Measurements from ENCODE around the gene AJM1.
"Not testable (repeated sequence)": the region's sequence is repeated elsewhere in the genome, so short reads cannot be mapped to it uniquely, and the experiment has no call there.

AJM1 gene

DNA sequence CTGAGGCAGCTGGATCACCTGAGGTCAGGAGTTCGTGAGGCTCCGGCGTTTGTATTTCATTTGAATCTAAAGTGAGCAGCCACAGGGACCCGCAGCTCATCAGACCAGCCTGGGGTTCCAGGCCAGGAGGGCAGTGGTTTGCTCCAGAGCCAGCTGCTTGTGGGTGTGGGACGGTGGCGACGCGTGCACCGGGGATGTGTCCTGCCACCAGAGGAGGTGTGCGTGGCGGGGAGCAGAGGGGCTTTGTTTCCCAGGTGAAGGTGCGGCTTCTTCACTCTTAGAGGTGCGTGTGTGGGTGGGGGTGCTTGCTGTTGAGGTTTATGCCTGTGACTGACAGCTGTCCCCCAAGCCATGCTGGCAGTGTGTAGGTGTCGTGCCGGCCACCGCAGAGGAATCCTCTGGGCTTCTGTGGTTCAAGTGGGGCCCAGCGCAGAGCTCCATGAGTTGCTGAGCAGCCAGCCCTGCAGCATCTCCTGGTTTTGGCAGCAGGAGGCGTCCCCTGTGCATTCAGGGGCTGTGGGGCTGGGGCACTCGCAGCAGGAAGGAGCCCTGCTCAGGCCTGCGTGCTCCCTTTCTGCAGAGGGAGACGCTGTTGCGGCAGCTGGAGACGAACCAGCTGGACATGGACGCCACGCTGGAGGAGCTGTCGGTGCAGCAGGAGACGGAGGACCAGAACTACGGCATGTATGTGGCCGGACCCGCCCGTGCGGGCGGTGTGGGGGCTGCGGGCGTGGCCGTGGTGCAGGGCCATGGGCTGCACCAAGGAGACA lies 6.9 kb upstream of the AJM1 start:
- 97 to 98% methylated on average over 34 to 35 of the region's 36 CpGs for WGBS, 2 experiments (ENCODE audit: insufficient coverage in 2 of 2)
- Histone ChIP-seq H3K36me3 (ENCODE audit: control insufficient read depth, insufficient read depth, low read length) (peaks cover 57% of the 10 kb centered on the region), H3K4me1 (ENCODE audit: control insufficient read depth, insufficient read depth, low read length, poor library complexity, severe bottlenecking) (no peaks in the 10 kb centered on the region), H3K27ac (ENCODE audit: low read depth, low read length, severe bottlenecking) (no peak overlapping the region), H3K9me3 (ENCODE audit: control insufficient read depth, low read length) (no peaks in the 10 kb centered on the region), H3K4me3 (ENCODE audit: extremely low read depth, insufficient read depth, low read length, poor library complexity, severe bottlenecking) (no peak overlapping the region)

DNA sequence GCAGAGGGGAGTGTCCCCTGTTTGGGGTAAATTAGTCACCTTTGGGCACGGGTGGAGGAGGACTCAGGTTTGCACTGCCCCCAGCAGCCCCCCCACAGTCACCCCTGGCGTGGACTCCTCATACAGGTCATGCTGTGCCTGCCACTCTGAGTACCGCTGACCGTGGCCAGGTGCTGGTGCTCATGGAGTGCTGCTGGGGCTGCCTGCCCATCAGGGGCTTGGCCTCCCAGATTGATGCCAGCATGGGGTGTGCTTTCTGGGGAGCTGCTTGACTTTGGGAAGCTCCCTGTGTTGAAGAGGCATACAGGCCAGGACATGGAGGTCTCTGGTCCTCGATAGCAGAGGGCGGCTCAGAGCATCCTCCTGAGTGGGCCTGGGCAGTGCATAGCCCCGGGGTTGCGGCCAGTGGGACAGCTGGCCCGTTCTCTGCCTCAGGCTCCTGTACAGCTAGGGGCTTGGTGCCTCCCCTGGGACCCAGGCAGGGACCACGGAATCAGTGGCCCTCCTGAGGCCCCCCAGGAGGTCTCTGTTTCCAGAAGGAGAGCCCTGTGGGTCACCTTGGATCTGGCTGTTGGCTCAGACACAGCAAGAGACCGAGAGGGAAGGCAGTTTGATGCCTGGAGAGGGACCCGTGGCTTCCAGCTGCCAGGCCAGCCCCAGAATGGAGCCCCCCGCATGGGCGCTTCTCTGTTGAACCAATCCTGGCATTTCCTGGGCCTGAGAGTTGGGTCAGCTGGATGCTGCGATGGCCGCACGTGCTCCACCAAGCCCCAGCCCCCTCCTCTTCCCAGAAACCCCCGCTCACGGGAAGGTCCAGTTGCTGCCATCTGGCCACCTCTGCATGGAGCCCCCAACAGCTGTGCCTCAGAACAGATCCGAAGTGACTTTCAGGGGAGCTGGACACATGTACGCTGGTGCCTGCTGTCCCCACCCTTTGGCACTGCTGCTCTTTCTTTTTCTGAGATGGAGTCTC lies 6.1 kb upstream of the AJM1 start:
- Histone ChIP-seq H3K4me3 (ENCODE audit: extremely low read depth, insufficient read depth, low read length, poor library complexity, severe bottlenecking) (no peak overlapping the region), H3K36me3 (ENCODE audit: control insufficient read depth, insufficient read depth, low read length) (peaks cover 48% of the 10 kb centered on the region), H3K4me1 (ENCODE audit: control insufficient read depth, insufficient read depth, low read length, poor library complexity, severe bottlenecking) (peaks cover 5% of the 10 kb centered on the region), H3K27ac (ENCODE audit: low read depth, low read length, severe bottlenecking) (no peak overlapping the region), H3K9me3 (ENCODE audit: control insufficient read depth, low read length) (no peaks in the 10 kb centered on the region)
- WGBS, 2 experiments (ENCODE audit: insufficient coverage in 2 of 2): 90 to 94% methylated on average over 20 to 21 of the region's 21 CpGs

DNA sequence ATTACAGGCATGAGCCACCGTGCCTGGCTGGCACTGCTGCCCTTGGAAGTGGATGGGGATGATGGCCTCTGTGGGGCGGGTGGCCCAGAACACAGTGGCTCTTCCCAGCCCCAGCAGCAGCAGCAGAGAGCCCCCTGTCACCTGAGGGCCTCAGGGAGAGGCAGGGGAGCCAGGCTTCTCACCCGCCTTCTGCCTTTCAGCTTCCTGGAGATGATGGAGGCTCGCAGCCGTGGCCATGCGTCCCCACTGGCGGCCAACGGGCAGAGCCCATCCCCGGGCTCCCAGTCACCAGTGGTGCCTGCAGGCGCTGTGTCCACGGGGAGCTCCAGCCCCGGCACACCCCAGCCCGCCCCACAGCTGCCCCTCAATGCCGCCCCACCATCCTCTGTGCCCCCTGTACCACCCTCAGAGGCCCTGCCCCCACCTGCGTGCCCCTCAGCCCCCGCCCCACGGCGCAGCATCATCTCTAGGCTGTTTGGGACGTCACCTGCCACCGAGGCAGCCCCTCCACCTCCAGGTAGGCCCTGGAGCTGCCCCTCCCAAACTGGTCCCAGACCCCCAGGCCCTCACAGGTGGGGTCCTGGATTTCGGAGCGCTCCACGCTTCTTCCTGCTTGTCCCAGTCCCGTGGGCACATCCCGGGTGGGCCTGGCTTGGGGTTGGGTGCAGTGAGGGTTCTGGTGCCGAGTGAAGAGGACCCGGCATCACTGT lies 5.0 kb upstream of the AJM1 start:
- no peaks in the 10 kb centered on the region for H3K9me3 ChIP-seq (ENCODE audit: control insufficient read depth, low read length)
- no peak overlapping the region for H3K4me3 ChIP-seq (ENCODE audit: extremely low read depth, insufficient read depth, low read length, poor library complexity, severe bottlenecking)
- 94 to 98% methylated on average over 10 to 15 of the region's 27 CpGs for WGBS, 2 experiments (ENCODE audit: insufficient coverage in 2 of 2)
- H3K27ac ChIP-seq (ENCODE audit: low read depth, low read length, severe bottlenecking): no peak overlapping the region
- H3K36me3 ChIP-seq (ENCODE audit: control insufficient read depth, insufficient read depth, low read length): peaks cover 37% of the 10 kb centered on the region
- peaks cover 14% of the 10 kb centered on the region for H3K4me1 ChIP-seq (ENCODE audit: control insufficient read depth, insufficient read depth, low read length, poor library complexity, severe bottlenecking)

DNA sequence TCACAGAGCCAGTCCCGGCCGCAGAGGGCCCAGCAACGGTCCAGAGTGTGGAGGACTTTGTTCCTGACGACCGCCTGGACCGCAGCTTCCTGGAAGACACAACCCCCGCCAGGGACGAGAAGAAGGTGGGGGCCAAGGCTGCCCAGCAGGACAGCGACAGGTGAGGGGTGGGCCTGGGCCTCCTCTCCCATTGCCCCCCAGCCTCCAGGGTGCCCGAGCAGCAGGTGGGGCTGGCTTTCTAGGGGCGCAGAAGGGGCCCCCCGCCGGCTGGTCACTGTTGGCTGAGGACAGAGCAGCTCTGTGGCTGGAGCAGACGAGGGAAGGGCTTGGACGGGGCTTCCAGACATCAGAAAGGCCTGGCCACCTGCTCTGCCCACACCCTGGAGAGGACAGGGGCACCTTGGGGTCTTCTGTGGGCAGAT lies 4.4 kb upstream of the AJM1 start:
- H3K27ac ChIP-seq (ENCODE audit: low read depth, low read length, severe bottlenecking); H3K9me3 ChIP-seq (ENCODE audit: control insufficient read depth, low read length); H3K4me3 ChIP-seq (ENCODE audit: extremely low read depth, insufficient read depth, low read length, poor library complexity, severe bottlenecking): not testable (repeated sequence)
- H3K4me1 ChIP-seq (ENCODE audit: control insufficient read depth, insufficient read depth, low read length, poor library complexity, severe bottlenecking): peaks cover 14% of the 10 kb centered on the region
- H3K36me3 ChIP-seq (ENCODE audit: control insufficient read depth, insufficient read depth, low read length): peaks cover 32% of the 10 kb centered on the region
- WGBS, 2 experiments (ENCODE audit: insufficient coverage in 2 of 2): 95 to 100% methylated on average over 9 to 15 of the region's 15 CpGs

DNA sequence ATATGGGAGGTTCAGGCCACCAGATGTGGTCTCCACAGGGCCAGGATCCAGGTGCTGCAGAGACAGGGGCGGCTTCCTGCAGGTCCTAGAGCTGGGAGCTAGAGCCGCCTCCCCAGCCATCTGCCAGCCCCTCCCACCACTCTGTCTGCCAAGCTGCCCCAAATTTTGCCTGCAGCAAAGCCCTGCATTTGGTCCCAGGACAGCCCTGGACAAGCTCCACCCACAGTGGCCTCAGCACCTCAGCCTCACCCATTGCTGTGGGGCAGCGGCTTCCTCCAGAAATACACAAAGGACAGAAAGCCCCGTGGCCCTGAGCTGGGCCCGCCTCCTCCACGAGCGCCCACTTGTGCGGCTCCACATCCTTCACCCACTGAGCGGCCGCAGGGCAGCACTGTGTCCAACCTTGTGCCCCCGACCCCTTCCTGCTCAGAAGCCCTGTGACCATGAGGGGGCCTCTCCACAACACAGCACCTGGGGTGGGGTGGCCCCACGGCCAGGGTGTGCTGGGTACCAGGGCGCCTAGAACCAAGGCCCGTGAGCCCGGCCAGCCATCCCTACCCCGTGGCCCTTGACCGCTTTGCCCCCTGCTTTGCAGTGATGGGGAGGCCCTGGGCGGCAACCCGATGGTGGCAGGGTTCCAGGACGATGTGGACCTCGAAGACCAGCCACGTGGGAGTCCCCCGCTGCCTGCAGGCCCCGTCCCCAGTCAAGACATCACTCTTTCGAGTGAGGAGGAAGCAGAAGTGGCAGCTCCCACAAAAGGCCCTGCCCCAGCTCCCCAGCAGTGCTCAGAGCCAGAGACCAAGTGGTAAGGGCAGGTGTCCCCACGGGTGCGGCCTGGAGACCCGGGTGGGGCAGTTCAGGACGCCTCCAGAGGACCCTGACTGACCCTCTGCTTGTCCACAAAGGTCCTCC lies 3.7 kb upstream of the AJM1 start:
- 92 to 93% methylated on average over 21 to 24 of the region's 29 CpGs for WGBS, 2 experiments (ENCODE audit: insufficient coverage in 2 of 2)
- Histone ChIP-seq H3K9me3 (ENCODE audit: control insufficient read depth, low read length) (no peaks in the 10 kb centered on the region), H3K36me3 (ENCODE audit: control insufficient read depth, insufficient read depth, low read length) (peaks cover 30% of the 10 kb centered on the region), H3K4me3 (ENCODE audit: extremely low read depth, insufficient read depth, low read length, poor library complexity, severe bottlenecking) (no peak overlapping the region), H3K27ac (ENCODE audit: low read depth, low read length, severe bottlenecking) (no peak overlapping the region), H3K4me1 (ENCODE audit: control insufficient read depth, insufficient read depth, low read length, poor library complexity, severe bottlenecking) (peaks cover 19% of the 10 kb centered on the region)

DNA sequence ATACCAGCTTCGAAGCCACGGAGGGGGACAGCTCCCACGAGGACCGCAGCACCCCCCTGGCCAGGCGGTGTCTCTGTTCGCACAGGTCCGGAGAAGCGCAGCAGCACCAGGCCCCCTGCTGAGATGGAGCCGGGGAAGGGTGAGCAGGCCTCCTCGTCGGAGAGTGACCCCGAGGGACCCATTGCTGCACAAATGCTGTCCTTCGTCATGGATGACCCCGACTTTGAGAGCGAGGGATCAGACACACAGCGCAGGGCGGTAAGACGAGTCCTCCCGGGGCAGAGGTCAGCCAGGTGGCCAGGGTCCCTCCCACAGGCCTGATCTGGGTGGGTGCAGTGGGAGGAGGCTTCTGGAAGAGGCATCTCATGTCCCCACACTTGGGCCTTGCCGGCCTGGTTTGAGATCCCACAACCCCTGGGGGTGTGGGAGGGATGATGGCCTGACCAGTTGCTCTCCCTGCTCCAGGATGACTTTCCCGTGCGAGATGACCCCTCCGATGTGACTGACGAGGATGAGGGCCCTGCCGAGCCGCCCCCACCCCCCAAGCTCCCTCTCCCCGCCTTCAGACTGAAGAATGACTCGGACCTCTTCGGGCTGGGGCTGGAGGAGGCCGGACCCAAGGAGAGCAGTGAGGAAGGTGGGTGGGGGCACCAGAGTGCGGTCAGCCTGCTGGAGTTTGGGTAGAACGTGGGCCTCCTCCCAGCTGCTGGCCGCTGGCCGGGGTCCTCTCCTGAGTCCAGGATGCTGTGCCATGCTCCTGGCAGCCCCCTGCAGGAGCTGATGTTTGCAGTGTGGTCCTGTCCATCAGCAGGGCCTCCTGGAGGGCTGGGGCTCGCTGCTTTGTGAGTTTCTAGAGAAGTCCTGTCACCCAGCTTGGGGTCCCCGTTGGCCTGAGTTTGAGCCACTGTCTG lies 2.8 kb upstream of the AJM1 start:
- Histone ChIP-seq H3K9me3 (ENCODE audit: control insufficient read depth, low read length) (no peaks in the 10 kb centered on the region), H3K4me3 (ENCODE audit: extremely low read depth, insufficient read depth, low read length, poor library complexity, severe bottlenecking) (no peak overlapping the region), H3K4me1 (ENCODE audit: control insufficient read depth, insufficient read depth, low read length, poor library complexity, severe bottlenecking) (peaks cover 19% of the 10 kb centered on the region), H3K27ac (ENCODE audit: low read depth, low read length, severe bottlenecking) (peak overlapping the region; percentile 10), H3K36me3 (ENCODE audit: control insufficient read depth, insufficient read depth, low read length) (peaks cover 25% of the 10 kb centered on the region)
- 93 to 97% methylated on average over 28 to 33 of the region's 36 CpGs for WGBS, 2 experiments (ENCODE audit: insufficient coverage in 2 of 2)

DNA sequence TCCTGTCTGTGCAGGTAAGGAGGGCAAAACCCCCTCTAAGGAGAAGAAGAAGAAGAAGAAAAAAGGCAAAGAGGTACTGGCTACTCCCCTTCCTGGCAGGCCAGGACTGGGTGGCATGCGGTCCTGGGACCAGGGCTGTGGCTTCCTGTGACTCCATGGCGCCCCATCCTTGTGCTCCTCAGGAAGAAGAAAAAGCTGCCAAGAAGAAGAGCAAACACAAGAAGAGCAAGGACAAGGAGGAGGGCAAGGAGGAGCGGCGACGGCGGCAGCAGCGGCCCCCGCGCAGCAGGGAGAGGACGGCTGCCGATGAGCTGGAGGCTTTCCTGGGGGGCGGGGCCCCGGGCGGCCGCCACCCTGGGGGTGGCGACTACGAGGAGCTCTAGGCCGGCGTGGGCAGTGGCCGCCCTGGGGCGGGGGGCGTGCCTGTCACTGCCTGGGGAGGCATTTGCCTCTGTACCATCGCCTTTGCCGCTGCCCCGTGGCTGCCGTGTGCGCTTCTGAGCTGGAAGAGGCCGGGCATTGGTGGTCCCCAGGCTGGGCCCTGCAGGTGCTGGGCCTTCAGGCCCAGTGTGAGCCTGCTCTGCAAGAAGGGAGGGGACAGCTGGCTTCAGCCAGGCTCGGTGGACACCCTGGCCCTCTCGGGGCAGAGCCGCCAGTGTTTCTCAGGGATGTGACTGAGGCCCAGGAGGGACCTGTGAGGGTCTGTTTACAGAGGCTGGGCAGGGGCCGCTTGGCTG lies 2.0 kb upstream of the AJM1 start:
- Histone ChIP-seq H3K4me3 (ENCODE audit: extremely low read depth, insufficient read depth, low read length, poor library complexity, severe bottlenecking) (no peak overlapping the region), H3K36me3 (ENCODE audit: control insufficient read depth, insufficient read depth, low read length) (peaks cover 23% of the 10 kb centered on the region), H3K9me3 (ENCODE audit: control insufficient read depth, low read length) (peaks cover 2% of the 10 kb centered on the region), H3K27ac (ENCODE audit: low read depth, low read length, severe bottlenecking) (peak overlapping the region; percentile 10), H3K4me1 (ENCODE audit: control insufficient read depth, insufficient read depth, low read length, poor library complexity, severe bottlenecking) (peaks cover 19% of the 10 kb centered on the region)
- 76 to 78% methylated on average over 31 to 32 of the region's 32 CpGs for WGBS, 2 experiments (ENCODE audit: insufficient coverage in 2 of 2)

DNA sequence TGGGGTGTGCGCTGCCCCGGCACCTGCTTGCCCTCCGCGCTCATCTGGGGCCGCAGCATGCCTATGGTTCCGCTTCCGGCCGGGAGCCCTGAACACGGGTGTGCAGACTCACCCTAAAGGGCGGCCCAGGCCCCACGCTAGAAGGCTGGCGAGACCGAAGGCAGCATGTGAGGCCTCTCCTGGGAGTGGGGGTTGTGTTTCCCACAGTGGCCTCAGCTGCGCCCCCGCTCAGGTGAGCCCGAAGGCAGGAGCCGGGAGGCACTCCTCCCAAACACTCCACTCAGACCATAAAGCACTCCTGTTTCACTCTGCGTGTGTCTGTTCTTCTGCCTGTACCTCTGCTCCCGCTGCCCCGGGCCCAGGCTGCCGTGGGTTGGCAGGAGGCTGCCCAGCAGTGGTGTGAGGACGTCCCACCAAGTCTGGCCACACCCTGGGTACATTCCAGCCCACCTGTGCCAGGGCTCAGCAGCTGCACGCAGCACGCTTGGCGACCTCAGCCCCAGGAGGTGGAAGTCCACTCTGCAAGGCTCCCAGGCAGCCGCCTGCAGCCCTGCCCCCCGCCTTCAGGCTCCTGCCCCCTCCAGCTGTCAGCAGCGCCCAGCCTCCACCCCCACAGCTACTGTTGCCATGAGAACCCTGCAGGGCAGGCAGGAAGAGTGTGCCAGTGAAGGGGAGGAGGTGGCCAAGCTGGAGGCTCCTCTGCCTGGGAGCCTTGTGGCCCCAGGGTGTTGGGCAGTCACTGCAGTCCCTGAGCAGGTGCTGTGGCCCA lies 1.2 kb upstream of the AJM1 start:
- Histone ChIP-seq H3K4me3 (ENCODE audit: extremely low read depth, insufficient read depth, low read length, poor library complexity, severe bottlenecking) (no peak overlapping the region), H3K27ac (ENCODE audit: low read depth, low read length, severe bottlenecking) (peak overlapping the region; percentile 24), H3K36me3 (ENCODE audit: control insufficient read depth, insufficient read depth, low read length) (peaks cover 17% of the 10 kb centered on the region), H3K4me1 (ENCODE audit: control insufficient read depth, insufficient read depth, low read length, poor library complexity, severe bottlenecking) (peaks cover 19% of the 10 kb centered on the region), H3K9me3 (ENCODE audit: control insufficient read depth, low read length) (peaks cover 6% of the 10 kb centered on the region)
- 81 to 82% methylated on average over 19 to 25 of the region's 28 CpGs for WGBS, 2 experiments (ENCODE audit: insufficient coverage in 2 of 2)

All from mesodermal cell (in vitro differentiated cells).